NB4 (cell line): ENCODE results near the gene ZCRB1.
"Not testable (repeated sequence)": the region's sequence is repeated elsewhere in the genome, so short reads cannot be mapped to it uniquely, and the experiment has no call there.

ENCODE experiments used
- CTCF ChIP-seq: IDR thresholded peaks from one replicate; pipeline ENCODE4 v1.5.1; 2012; ENCODE audit warnings: low read depth, low read length
- MAX ChIP-seq: IDR thresholded peaks from 2 replicates; pipeline ENCODE4 v1.6.1; 2011; ENCODE audit warnings: low read depth, low read length
- POLR2A ChIP-seq: IDR thresholded peaks from 2 replicates; pipeline ENCODE4 v1.6.1; 2011; ENCODE audit warnings: mild to moderate bottlenecking; ENCODE audit not compliant: insufficient read length; ENCODE audit errors: extremely low read depth

GRCh38 chr12:42350021-42350407 lies 24.1 kb upstream of the ZCRB1 start:
- not testable (repeated sequence) for TF ChIP-seq CTCF, POLR2A, MAX
